Muscle of arm (tissue), 12 donors: ENCODE measurements around the gene ALDH1L2. TPM values are rescaled to one million over a fixed set of nuclear protein-coding genes. Genes with fewer than 3 reads are reported as not detected.
"Not testable (repeated sequence)": the region's sequence is repeated elsewhere in the genome, so short reads cannot be mapped to it uniquely, and the experiment has no call there.

Source experiments
- DNase-seq: peaks from one replicate; pipeline ENCODE4 v3.0.0-alpha.2; 2013
- polyA plus RNA-seq, 12 donors: library from polyadenylated mRNA; unstranded; fragments of 120-200 nt; gene quantifications; one replicate each; pipeline ENCODE4 v1.2.1, GENCODE V29; 2013; ENCODE audit not compliant: insufficient read length in 12 of 12

The ALDH1L2 gene
- polyA plus RNA-seq, 12 donors = 6.5 to 17.1 (median 9.6) TPM; not detected in 1

- peak; percentile 91 for DNase-seq
Observed at GRCh38 chr12:104986022-104986941, 98.0 kb downstream of the ALDH1L2 start, which contains the start of gene NOPCHAP1. Gene NOPCHAP1, plus strand, starts transcription at chr12:104986316. Its CDS starts 37 bp downstream, at chr12:104986353.

GRCh38 chr12:104985206-104985605 lies 99.1 kb downstream of the ALDH1L2 start:
- DNase-seq = no peak

GRCh38 chr12:104977688-104978087 lies 106.6 kb downstream of the ALDH1L2 start:
- not testable (repeated sequence) for DNase-seq

- no peak for DNase-seq
Observed at GRCh38 chr12:104976703-104977102, 107.6 kb downstream of the ALDH1L2 start.

DNA sequence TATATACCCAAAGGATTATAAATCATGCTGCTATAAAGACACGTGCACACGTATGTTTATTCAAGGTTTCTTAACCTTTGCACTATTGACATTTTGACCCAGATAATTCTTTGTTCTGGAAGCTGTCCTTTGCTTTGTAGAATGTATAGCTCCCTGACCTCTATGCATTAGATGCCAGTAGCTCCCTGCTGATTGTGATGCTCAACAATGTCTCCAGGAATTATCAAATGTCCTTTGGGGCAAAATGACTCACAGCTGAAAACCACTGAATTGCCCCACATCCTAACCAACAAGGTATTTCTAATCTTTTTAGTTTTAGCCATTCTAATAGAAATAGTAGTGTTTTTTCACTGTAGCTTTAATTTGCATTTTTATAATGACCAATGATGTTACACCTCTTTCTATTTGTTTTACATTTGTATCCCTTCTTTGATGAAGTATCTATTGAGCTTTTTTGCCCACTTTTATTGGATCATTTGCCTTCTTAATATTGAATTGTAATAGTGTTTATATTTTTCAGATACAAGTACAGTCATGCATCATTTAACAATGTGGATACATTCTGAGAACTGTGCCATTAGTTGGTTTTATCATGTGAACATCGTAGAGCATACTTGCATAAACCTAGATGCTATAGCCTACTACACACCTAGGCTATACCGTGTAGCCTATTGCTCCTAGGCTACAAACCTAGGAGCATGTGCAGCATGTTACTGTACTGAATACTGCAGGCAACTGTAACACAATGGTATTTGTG lies 108.5 kb downstream of the ALDH1L2 start:
- DNase-seq = no peak

DNA sequence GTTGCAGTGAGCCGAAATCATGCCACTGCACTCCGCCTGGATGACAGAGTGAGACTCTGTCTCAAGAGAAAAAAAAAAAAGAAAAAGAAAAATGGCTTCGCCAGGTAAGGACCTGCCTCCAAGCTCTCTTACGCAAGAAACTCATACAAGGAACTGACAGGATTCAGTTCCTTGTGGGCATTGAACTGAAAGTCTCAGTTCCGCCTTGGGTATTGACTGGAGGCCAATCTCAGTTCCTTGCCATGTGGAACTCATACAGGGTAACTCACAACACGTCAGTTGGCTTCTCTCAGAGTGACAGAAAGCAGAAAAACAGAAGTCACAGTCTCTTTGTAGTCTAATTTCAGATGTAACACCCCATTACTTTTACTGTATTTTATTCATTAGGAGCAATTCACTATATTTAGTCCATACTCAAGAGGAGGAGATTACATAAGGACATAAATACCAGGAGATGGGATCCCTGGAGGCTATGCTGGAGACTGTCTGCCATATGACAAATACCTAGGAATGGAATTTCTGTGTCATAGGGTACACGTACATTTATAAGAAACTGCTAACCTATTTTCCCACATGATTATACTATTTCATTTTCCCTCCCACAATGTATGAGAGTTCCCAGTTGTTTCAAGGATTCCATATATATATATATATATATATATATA lies 109.5 kb downstream of the ALDH1L2 start:
- peak; percentile 30 for DNase-seq

DNA sequence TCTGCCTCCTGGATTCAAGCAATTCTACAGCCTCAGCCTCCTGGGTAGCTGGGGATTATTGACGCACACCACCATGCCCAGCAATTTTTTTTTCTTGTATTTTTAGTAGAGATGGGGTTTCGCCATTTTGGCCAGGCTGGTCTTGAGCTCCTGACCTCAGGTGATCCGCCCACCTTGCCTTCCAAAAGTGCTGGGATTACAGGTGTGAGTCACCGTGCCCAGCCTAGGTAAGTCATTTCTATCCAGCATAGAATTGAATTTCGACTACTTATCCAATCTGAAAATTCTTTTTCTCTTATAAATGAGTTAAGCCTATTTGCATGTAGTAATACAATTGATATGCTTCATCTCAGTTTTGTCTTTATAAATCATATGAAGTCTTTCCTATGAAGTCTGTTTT lies 111.0 kb downstream of the ALDH1L2 start:
- DNase-seq = no peak

- peak; percentile 23 for DNase-seq
Observed at GRCh38 chr12:104971306-104971705, 113.0 kb downstream of the ALDH1L2 start.

Other genes starting within 250 kb of the ALDH1L2 start
- 1 to 10 TPM in 11 of 12 donors, not detected in 1; 2.4 to 6.7 (median 3.4) TPM for gene SLC41A2, start 126.2 kb downstream of the ALDH1L2 start, polyA plus RNA-seq
- 10 to 100 TPM in 6 of 12 donors, 1 to 10 TPM in 5, not detected in 1; 1.4 to 12.5 (median 10.2) TPM for gene NOPCHAP1, start 98.1 kb downstream of the ALDH1L2 start, polyA plus RNA-seq
- gene WASHC4, start 23.3 kb upstream of the ALDH1L2 start, polyA plus RNA-seq = 10 to 100 TPM in 11 of 12 donors, not detected in 1; 27.2 to 54.0 (median 44.5) TPM
- gene APPL2, start 151.7 kb upstream of the ALDH1L2 start, polyA plus RNA-seq = 10 to 100 TPM in 11 of 12 donors, not detected in 1; 21.7 to 65.5 (median 33.5) TPM
- 10 to 100 TPM in 3 of 12 donors, 1 to 10 TPM in 8, not detected in 1; 4.1 to 27.9 (median 8.3) TPM for gene C12orf75, start 246.2 kb upstream of the ALDH1L2 start, polyA plus RNA-seq